ENCODE measurements around the gene LUZP4.

DNA sequence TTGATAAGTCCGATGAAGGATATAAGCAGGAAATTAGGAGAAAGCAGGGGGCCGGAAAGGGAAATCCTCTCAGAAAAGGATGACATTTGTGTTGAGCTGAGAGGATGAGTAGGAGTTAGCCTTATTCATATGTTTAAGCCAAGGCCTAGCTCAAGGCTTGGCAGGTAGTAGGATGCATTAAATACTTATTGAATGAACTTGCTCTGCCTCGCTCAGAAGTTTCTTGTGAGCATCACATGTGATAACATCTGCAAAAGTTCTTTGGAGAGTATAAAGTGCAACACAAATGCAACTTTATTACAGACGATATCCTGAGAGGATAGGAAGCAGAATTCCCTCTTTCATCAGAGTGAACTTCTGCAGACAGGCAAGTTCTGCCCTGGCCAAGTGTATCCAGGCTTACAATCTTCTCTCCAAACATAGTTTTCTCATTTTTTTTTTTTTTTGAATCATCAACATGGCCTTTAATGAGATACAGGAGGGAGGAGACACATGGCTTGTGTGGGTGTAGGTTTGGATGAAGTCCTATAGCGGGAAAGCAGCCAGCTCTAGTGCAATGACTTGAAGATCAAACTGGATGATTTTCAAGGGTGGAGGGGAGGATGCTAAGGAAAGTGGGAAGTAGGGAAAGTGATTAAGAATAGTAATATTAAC, 48.1 kb downstream of the LUZP4 start:
- TF ChIP-seq, protein P1, sequence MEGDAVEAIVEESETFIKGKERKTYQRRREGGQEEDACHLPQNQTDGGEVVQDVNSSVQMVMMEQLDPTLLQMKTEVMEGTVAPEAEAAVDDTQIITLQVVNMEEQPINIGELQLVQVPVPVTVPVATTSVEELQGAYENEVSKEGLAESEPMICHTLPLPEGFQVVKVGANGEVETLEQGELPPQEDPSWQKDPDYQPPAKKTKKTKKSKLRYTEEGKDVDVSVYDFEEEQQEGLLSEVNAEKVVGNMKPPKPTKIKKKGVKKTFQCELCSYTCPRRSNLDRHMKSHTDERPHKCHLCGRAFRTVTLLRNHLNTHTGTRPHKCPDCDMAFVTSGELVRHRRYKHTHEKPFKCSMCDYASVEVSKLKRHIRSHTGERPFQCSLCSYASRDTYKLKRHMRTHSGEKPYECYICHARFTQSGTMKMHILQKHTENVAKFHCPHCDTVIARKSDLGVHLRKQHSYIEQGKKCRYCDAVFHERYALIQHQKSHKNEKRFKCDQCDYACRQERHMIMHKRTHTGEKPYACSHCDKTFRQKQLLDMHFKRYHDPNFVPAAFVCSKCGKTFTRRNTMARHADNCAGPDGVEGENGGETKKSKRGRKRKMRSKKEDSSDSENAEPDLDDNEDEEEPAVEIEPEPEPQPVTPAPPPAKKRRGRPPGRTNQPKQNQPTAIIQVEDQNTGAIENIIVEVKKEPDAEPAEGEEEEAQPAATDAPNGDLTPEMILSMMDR (IDR thresholded peaks at IDR 0.05 in 2 of 3, conservative IDR thresholded peaks at IDR 0.05 in 1 of 3; ENCODE audit: borderline replicate concordance in 1 of 3, insufficient read depth in 1 of 3, low read depth in 2 of 3, low read length in 2 of 3) = no peak
- TF ChIP-seq JUND (IDR thresholded peaks at IDR 0.05) (no peak), POLR2AphosphoS5 (IDR thresholded peaks at IDR 0.05; ENCODE audit: low read depth, low read length) (no peak), POLR2A (IDR thresholded peaks at IDR 0.05; ENCODE audit: borderline replicate concordance, extremely low read depth, insufficient read depth, insufficient read length) (no peak), EZH2phosphoT487 (IDR thresholded peaks at IDR 0.05; ENCODE audit: borderline replicate concordance) (no peak), EZH2 (IDR thresholded peaks at IDR 0.05) (no peak), ZFX (IDR thresholded peaks at IDR 0.05) (no peak), YY1 (IDR thresholded peaks at IDR 0.05; ENCODE audit: extremely low read depth, insufficient replicate concordance, low read depth, low read length) (no peak), FOSL1 (IDR thresholded peaks at IDR 0.05; ENCODE audit: low read depth) (no peak), TCF7L2 (IDR thresholded peaks at IDR 0.05; ENCODE audit: borderline replicate concordance, extremely low read depth, insufficient read depth, insufficient read length) (no peak), RAD21 (IDR thresholded peaks at IDR 0.05; ENCODE audit: low read depth) (no peak)
- TF ChIP-seq, protein P2, sequence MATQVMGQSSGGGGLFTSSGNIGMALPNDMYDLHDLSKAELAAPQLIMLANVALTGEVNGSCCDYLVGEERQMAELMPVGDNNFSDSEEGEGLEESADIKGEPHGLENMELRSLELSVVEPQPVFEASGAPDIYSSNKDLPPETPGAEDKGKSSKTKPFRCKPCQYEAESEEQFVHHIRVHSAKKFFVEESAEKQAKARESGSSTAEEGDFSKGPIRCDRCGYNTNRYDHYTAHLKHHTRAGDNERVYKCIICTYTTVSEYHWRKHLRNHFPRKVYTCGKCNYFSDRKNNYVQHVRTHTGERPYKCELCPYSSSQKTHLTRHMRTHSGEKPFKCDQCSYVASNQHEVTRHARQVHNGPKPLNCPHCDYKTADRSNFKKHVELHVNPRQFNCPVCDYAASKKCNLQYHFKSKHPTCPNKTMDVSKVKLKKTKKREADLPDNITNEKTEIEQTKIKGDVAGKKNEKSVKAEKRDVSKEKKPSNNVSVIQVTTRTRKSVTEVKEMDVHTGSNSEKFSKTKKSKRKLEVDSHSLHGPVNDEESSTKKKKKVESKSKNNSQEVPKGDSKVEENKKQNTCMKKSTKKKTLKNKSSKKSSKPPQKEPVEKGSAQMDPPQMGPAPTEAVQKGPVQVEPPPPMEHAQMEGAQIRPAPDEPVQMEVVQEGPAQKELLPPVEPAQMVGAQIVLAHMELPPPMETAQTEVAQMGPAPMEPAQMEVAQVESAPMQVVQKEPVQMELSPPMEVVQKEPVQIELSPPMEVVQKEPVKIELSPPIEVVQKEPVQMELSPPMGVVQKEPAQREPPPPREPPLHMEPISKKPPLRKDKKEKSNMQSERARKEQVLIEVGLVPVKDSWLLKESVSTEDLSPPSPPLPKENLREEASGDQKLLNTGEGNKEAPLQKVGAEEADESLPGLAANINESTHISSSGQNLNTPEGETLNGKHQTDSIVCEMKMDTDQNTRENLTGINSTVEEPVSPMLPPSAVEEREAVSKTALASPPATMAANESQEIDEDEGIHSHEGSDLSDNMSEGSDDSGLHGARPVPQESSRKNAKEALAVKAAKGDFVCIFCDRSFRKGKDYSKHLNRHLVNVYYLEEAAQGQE (IDR thresholded peaks at IDR 0.05; ENCODE audit: low read depth) = no peak
- TF ChIP-seq, protein P3, sequence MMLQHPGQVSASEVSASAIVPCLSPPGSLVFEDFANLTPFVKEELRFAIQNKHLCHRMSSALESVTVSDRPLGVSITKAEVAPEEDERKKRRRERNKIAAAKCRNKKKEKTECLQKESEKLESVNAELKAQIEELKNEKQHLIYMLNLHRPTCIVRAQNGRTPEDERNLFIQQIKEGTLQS (IDR thresholded peaks at IDR 0.05) = no peak

All from HCT116 (cell line).